ENCODE results near the gene LTB4R. TPM values are rescaled to one million over a fixed set of nuclear protein-coding genes. Genes with fewer than 3 reads are reported as not detected.

LTB4R gene
- total and polyA plus RNA-seq, 8 donors, result 1.9 to 15.5 (median 2.6) TPM

- H3K9me3 ChIP-seq, result no peaks in the 10 kb centered on the region
- no peaks in the 10 kb centered on the region for H3K36me3 ChIP-seq
- intact Hi-C loops (cut with DNase I), result loop anchor here (5.0 to 10.0 kb wide), 2 partner anchors 101 to 104 kb away; no protein-coding TSS in a partner anchor
- DNase-seq (no peak), FAIRE-seq (no peak), ATAC-seq (no peak)
- no peak overlapping the region for H3K27ac ChIP-seq
- TF ChIP-seq CTCF (IDR thresholded peaks at IDR 0.05), result no peak
- peaks cover 0 to 6% (median 0%) of the 10 kb centered on the region in 4 donors for H3K27me3 ChIP-seq
- 82 to 85% methylated on average over 10 of the region's 10 CpGs for WGBS, 2 donors
- no peak overlapping the region for H3K4me3 ChIP-seq
- H3K4me1 ChIP-seq, result peaks cover 5 to 19% (median 15%) of the 10 kb centered on the region in 3 donors
Measured at GRCh38 chr14:24330973-24331674, 19.8 kb downstream of the LTB4R start.

GRCh38 chr14:24331731-24332267, 20.5 kb downstream of the LTB4R start:
- intact Hi-C loops (cut with DNase I), result loop anchor here (5.0 to 10.0 kb wide), 2 partner anchors 101 to 103 kb away; no protein-coding TSS in a partner anchor

GRCh38 chr14:24332268-24332993, 21.1 kb downstream of the LTB4R start:
- Histone ChIP-seq H3K36me3 (peaks cover 0 to 5% (median 0%) of the 10 kb centered on the region in 3 donors), H3K4me1 (peaks cover 5 to 19% (median 15%) of the 10 kb centered on the region in 3 donors), H3K9me3 (no peaks in the 10 kb centered on the region), H3K27ac (no peak overlapping the region), H3K27me3 (peaks cover 0 to 6% (median 0%) of the 10 kb centered on the region in 4 donors), H3K4me3 (peak overlapping the region in 3 of 4 donors; percentile 7 to 36 (median 23))
- intact Hi-C loops (cut with DNase I), result loop anchor here (5.0 to 10.0 kb wide), 2 partner anchors 100 to 102 kb away; no protein-coding TSS in a partner anchor
- ATAC-seq (peak; percentile 75 to 86 (median 83)), FAIRE-seq (no peak), DNase-seq (peak; percentile 69 to 82 (median 74))
- peak; percentile 53 to 79 (median 76) for TF ChIP-seq CTCF (IDR thresholded peaks at IDR 0.05)
- WGBS, 2 donors, result 16 to 17% methylated on average over 55 to 56 of the region's 56 CpGs

More at GRCh38 chr14:24331731-24332267, 20.5 kb downstream of the LTB4R start:
- ATAC-seq, result no peak
- no peak for FAIRE-seq
- no peak for DNase-seq
- TF ChIP-seq CTCF (IDR thresholded peaks at IDR 0.05), result no peak
- H3K27ac ChIP-seq, result no peak overlapping the region
- H3K4me1 ChIP-seq, result peaks cover 5 to 19% (median 15%) of the 10 kb centered on the region in 3 donors
- peaks cover 0 to 6% (median 0%) of the 10 kb centered on the region in 4 donors for H3K27me3 ChIP-seq
- H3K9me3 ChIP-seq, result no peaks in the 10 kb centered on the region
- peaks cover 0 to 2% (median 0%) of the 10 kb centered on the region in 3 donors for H3K36me3 ChIP-seq
- WGBS, 2 donors, result 42 to 44% methylated on average over 26 of the region's 26 CpGs
- H3K4me3 ChIP-seq, result peak overlapping the region in 1 of 4 donors; percentile 7

- DNase-seq, result peak in 2 of 6 donors; percentile 64 to 76
Measured at GRCh38 chr14:24334431-24335291, 23.4 kb downstream of the LTB4R start, which contains the start of gene ADCY4. Gene ADCY4 (minus strand): TSS chr14:24335071. CDS start chr14:24334652, 419 bp downstream.

More at GRCh38 chr14:24334431-24335291, 23.4 kb downstream of the LTB4R start, which contains the start of gene ADCY4:
- Histone ChIP-seq H3K9me3 (no peaks in the 10 kb centered on the region), H3K27ac (peak within 1 kb of the TSS in 2 of 4 donors; percentile 33 to 37), H3K4me1 (peaks cover 5 to 24% (median 15%) of the 10 kb centered on the region in 3 donors), H3K27me3 (peaks cover 0 to 6% (median 0%) of the 10 kb centered on the region in 4 donors), H3K36me3 (peaks cover 0 to 5% (median 0%) of the 10 kb centered on the region in 3 donors), H3K4me3 (peak within 1 kb of the TSS in 2 of 4 donors; percentile 8 to 38)
- no peak for TF ChIP-seq CTCF (IDR thresholded peaks at IDR 0.05)
- WGBS, 2 donors, result 13% methylated on average over 56 to 65 of the region's 65 CpGs
- FAIRE-seq (no peak), ATAC-seq (peak; percentile 20 to 31 (median 22))
- intact Hi-C loops (cut with DNase I), result loop anchor here (5.0 to 10.0 kb wide), 2 partner anchors 98 to 100 kb away; no protein-coding TSS in a partner anchor

All from pancreas (tissue), 10 donors.